ENCODE measurements around the gene ADM2.

GRCh38 chr22:50483106-50483505, 1.8 kb downstream of the ADM2 start:
- TF ChIP-seq, protein P1, sequence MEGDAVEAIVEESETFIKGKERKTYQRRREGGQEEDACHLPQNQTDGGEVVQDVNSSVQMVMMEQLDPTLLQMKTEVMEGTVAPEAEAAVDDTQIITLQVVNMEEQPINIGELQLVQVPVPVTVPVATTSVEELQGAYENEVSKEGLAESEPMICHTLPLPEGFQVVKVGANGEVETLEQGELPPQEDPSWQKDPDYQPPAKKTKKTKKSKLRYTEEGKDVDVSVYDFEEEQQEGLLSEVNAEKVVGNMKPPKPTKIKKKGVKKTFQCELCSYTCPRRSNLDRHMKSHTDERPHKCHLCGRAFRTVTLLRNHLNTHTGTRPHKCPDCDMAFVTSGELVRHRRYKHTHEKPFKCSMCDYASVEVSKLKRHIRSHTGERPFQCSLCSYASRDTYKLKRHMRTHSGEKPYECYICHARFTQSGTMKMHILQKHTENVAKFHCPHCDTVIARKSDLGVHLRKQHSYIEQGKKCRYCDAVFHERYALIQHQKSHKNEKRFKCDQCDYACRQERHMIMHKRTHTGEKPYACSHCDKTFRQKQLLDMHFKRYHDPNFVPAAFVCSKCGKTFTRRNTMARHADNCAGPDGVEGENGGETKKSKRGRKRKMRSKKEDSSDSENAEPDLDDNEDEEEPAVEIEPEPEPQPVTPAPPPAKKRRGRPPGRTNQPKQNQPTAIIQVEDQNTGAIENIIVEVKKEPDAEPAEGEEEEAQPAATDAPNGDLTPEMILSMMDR (conservative IDR thresholded peaks at IDR 0.05 in 1 of 2, IDR thresholded peaks at IDR 0.05 in 1 of 2; ENCODE audit: low read depth in 1 of 2, low read length in 2 of 2): no peak
- TF ChIP-seq EZH2 (IDR thresholded peaks at IDR 0.05; ENCODE audit: low read length, missing control alignments): no peak

Measured in fibroblast of lung (primary cell).